Right lobe of liver (tissue), 4 donors: Measurements from ENCODE around the gene LMNTD1.

Source experiments
- CTCF ChIP-seq, 4 donors: fragments of 200-600 bp in 3 of 4; fragments of 450-650 bp in 1 of 4; IDR thresholded peaks; one replicate each; pipeline versions ENCODE4 v1.5.1 to v1.8.0; 2016 to 2022; ENCODE audit warnings: antibody characterized with exemption in 4 of 4, mild to moderate bottlenecking in 2 of 4
- POLR2A ChIP-seq: fragments of 450-650 bp; IDR thresholded peaks from one replicate; pipeline ENCODE4 v1.6.1; 2017; ENCODE audit warnings: antibody characterized with exemption, mild to moderate bottlenecking
- donor health status: DM: no; HTN: no; CAD: no.
- donor health status: DM: no; HTN: no; CAD: no.
- donor health status: DM: no; HTN: yes; CAD: no.

DNA sequence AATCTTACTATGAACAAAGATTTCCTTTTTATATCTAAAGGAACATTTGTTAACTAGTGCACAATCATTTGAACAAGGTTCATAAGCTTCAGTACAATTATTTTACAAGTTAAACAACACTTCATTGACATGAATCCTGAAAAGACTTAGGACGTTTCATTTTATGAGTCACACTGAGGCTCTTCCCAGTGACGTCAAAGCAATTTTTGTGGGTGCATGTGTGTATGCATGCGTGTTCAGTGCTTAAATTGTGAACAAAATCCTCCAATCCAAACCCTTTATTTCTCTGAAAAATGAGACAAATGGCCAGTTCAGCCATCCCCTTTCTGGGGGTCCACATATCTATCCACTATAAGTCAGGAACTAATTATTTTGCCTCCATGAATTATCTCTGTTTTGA lies 2.9 kb downstream of the LMNTD1 start:
- TF ChIP-seq CTCF (IDR thresholded peaks at IDR 0.05) (no peak), POLR2A (no peak)
